CD14-positive monocyte (primary cell): ENCODE results near the gene CYB561D2. TPM values are rescaled to one million over a fixed set of nuclear protein-coding genes. Genes with fewer than 3 reads are reported as not detected.
A peak's percentile ranks its signal among the peaks of the same experiment; 100 is the strongest.

ENCODE experiments used
- DNase-seq, 3 donors: peaks; one replicate each; pipeline ENCODE4 v3.0.0-alpha.2; 2011 to 2022
- H2AFZ ChIP-seq: 2 replicates; pipeline ENCODE4 v1.6.0; 2012; ENCODE audit warnings: mild to moderate bottlenecking, low read depth, low read length, inconsistent platforms; ENCODE audit not compliant: insufficient read depth, poor library complexity, severe bottlenecking
- H3K27ac ChIP-seq, 2 donors: 1 replicate in 1 of 2; 2 replicates in 1 of 2; pipeline ENCODE4 v1.5.1; 2012 to 2013; ENCODE audit warnings: low read length in 2 of 2, control low read depth in 1 of 2, inconsistent platforms in 1 of 2, low read depth in 1 of 2, mild to moderate bottlenecking in 1 of 2
- H3K27me3 ChIP-seq, 2 donors: one replicate each; pipeline versions ENCODE4 v1.6.0 to v1.6.1; 2011 to 2013; ENCODE audit warnings: low read length in 2 of 2; ENCODE audit not compliant: control insufficient read depth in 2 of 2, insufficient read depth in 2 of 2
- H3K36me3 ChIP-seq, 2 donors: replicated peaks in 1 of 2; 1 replicate in 1 of 2; 2 replicates in 1 of 2; pipeline versions ENCODE4 v1.5.1 to v1.6.1; 2012 to 2013; ENCODE audit warnings: low read length in 2 of 2, control low read depth in 1 of 2, inconsistent platforms in 1 of 2, mild to moderate bottlenecking in 1 of 2; ENCODE audit not compliant: insufficient read depth in 2 of 2, control insufficient read depth in 1 of 2
- H3K4me1 ChIP-seq, 2 donors: 1 replicate in 1 of 2; 2 replicates in 1 of 2; pipeline versions ENCODE4 v1.5.1 to v1.6.1; 2012 to 2013; ENCODE audit warnings: low read length in 2 of 2, control low read depth in 1 of 2, inconsistent platforms in 1 of 2, mild to moderate bottlenecking in 1 of 2, moderate library complexity in 1 of 2; ENCODE audit not compliant: insufficient read depth in 2 of 2, control insufficient read depth in 1 of 2
- H3K4me2 ChIP-seq: replicated peaks from 2 replicates; pipeline ENCODE3; 2012; ENCODE audit warnings: low read length, moderate library complexity, mild to moderate bottlenecking; ENCODE audit not compliant: poor library complexity, severe bottlenecking; ENCODE audit errors: extremely low read depth
- H3K4me3 ChIP-seq, 3 experiments: fragments of 200-600 bp in 1 of 3; sonication (generic) in 1 of 3; replicated peaks in 1 of 3; 1 replicate in 2 of 3; 2 replicates in 1 of 3; pipeline ENCODE4 v1.5.1; 2011 to 2013; ENCODE audit warnings: low read length in 3 of 3, mild to moderate bottlenecking in 3 of 3, control low read depth in 2 of 3, low read depth in 2 of 3, inconsistent platforms in 1 of 3, moderate library complexity in 1 of 3
- H3K79me2 ChIP-seq: 2 replicates; pipeline ENCODE4 v1.6.0; 2012; ENCODE audit warnings: mild to moderate bottlenecking, control low read depth, inconsistent platforms, low read length, moderate library complexity; ENCODE audit not compliant: insufficient read depth
- H3K9ac ChIP-seq: 2 replicates; pipeline ENCODE4 v1.6.0; 2017; ENCODE audit warnings: low read length, mild to moderate bottlenecking; ENCODE audit not compliant: insufficient read depth, poor library complexity, severe bottlenecking
- H3K9me3 ChIP-seq, 2 donors: replicated peaks in 1 of 2; 1 replicate in 1 of 2; 2 replicates in 1 of 2; pipeline versions ENCODE4 v1.5.1 to v1.6.1; 2012 to 2013; ENCODE audit warnings: low read length in 2 of 2, control low read depth in 1 of 2; ENCODE audit not compliant: control insufficient read depth in 1 of 2, insufficient read depth in 1 of 2
- H4K20me1 ChIP-seq: 2 replicates; pipeline ENCODE4 v1.6.0; 2012; ENCODE audit warnings: mild to moderate bottlenecking, low read length, control low read depth, moderate library complexity; ENCODE audit not compliant: insufficient read depth
- H3K27ac Mint-ChIP-seq, 7 donors: one replicate each; pipeline ENCODE4 v1.8.0; 2020; ENCODE audit warnings: mild to moderate bottlenecking in 7 of 7, mixed read lengths in 7 of 7, moderate library complexity in 6 of 7, inconsistent platforms in 2 of 7
- H3K27me3 Mint-ChIP-seq, 3 donors: one replicate each; pipeline ENCODE4 v1.8.0; 2021 to 2022; ENCODE audit warnings: low read depth in 3 of 3, mild to moderate bottlenecking in 3 of 3, mixed read lengths in 3 of 3, moderate library complexity in 3 of 3, inconsistent platforms in 1 of 3
- H3K36me3 Mint-ChIP-seq, 2 donors: one replicate each; pipeline ENCODE4 v1.8.0; 2020; ENCODE audit warnings: mixed read lengths in 2 of 2, inconsistent platforms in 1 of 2, mild to moderate bottlenecking in 1 of 2
- H3K4me1 Mint-ChIP-seq: one replicate; pipeline ENCODE4 v1.8.0; 2020; ENCODE audit warnings: mild to moderate bottlenecking, mixed read lengths
- H3K4me3 Mint-ChIP-seq, 2 donors: one replicate each; pipeline ENCODE4 v1.8.0; 2020; ENCODE audit warnings: mild to moderate bottlenecking in 2 of 2, mixed read lengths in 2 of 2, moderate library complexity in 1 of 2
- H3K9me3 Mint-ChIP-seq, 7 donors: one replicate each; pipeline ENCODE4 v1.8.0; 2020 to 2022; ENCODE audit warnings: mixed read lengths in 7 of 7, mild to moderate bottlenecking in 6 of 7, moderate library complexity in 6 of 7, inconsistent platforms in 2 of 7
- CTCF ChIP-seq: fragments of 200-600 bp; IDR thresholded peaks from one replicate; pipeline ENCODE4 v1.8.0; 2022; ENCODE audit warnings: antibody characterized with exemption, mild to moderate bottlenecking
- WGBS: methylation state at CpG from one replicate; pipeline ENCODE4 v1.1.5; 2013; ENCODE audit warnings: missing lambda C conversion rate; ENCODE audit not compliant: insufficient coverage; 5-methylcytosine and 5-hydroxymethylcytosine counted together
- intact Hi-C, 2 donors: fragments of 100-400 bp; cut with micrococcal nuclease; formaldehyde crosslinking; loops; one replicate each; pipeline versions ENCODE4 v1.15.0 to v1.15.1; 2023
- polyA plus RNA-seq, 3 donors: library from polyadenylated mRNA; depleted of rRNA in 1 of 3; unstranded in 2 of 3; stranded (reverse) in 1 of 3; fragments of 300-500 nt in 2 of 3; fragments of >200 nt in 1 of 3; fragmentation: Illumina TruSeq in 2 of 3; gene quantifications; 1 replicate in 2 of 3; 2 replicates in 1 of 3; pipeline ENCODE4 v1.2.3, GENCODE V29; 2012 to 2021

The CYB561D2 gene
- polyA plus RNA-seq, 3 donors: 78.9 to 94.0 (median 82.5) TPM

GRCh38 chr3:50345586-50346234 lies 5.0 kb upstream of the CYB561D2 start, which contains the start of gene ZMYND10:
TSS of gene ZMYND10 (minus strand) at chr3:50345732. CDS start at chr3:50345579, 153 bp downstream.
- Histone ChIP-seq H3K4me1 (peaks cover 59 to 79% of the 10 kb centered on the region in 2 donors), H3K4me3 (peak within 1 kb of the TSS; percentile 26 to 70 (median 42)), H3K36me3 (peaks cover 9 to 16% of the 10 kb centered on the region in 2 donors), H3K79me2 (peaks cover 43% of the 10 kb centered on the region), H3K27ac (no peak within 1 kb of the TSS), H3K27me3 (no peaks in the 10 kb centered on the region), H3K9ac (no peak within 1 kb of the TSS), H2AFZ (peak within 1 kb of the TSS; percentile 67), H3K9me3 (no peaks in the 10 kb centered on the region), H4K20me1 (peaks cover 15% of the 10 kb centered on the region), H3K4me2 (peak within 1 kb of the TSS; percentile 83)
- intact Hi-C loops: loop anchor here (2.0 to 5.0 kb wide), 2 partner anchors 202 to 203 kb away; no protein-coding TSS in a partner anchor
- TF ChIP-seq CTCF: no peak
- 7% methylated on average over 45 of the region's 45 CpGs for WGBS
- H3K4me3 Mint-ChIP-seq: peak within 1 kb of the TSS; percentile 80 to 90
- peaks cover 17 to 18% of the 10 kb centered on the region in 2 donors for H3K36me3 Mint-ChIP-seq
- H3K27me3 Mint-ChIP-seq: no peaks in the 10 kb centered on the region
- peak within 1 kb of the TSS; percentile 70 to 89 (median 82) for H3K27ac Mint-ChIP-seq
- no peaks in the 10 kb centered on the region for H3K9me3 Mint-ChIP-seq
- peaks cover 79% of the 10 kb centered on the region for H3K4me1 Mint-ChIP-seq
- peak; percentile 64 to 72 (median 70) for DNase-seq

- no peaks in the 10 kb centered on the region for H3K9me3 ChIP-seq
- peak; percentile 71 to 81 (median 79) for DNase-seq
- peaks cover 40% of the 10 kb centered on the region for H3K79me2 ChIP-seq
- H3K4me3 ChIP-seq: no peak overlapping the region
- H3K27me3 ChIP-seq: no peaks in the 10 kb centered on the region
- H4K20me1 ChIP-seq: peaks cover 30% of the 10 kb centered on the region
- H3K4me2 ChIP-seq: no peak overlapping the region
- Mint-ChIP-seq H3K27me3 (no peaks in the 10 kb centered on the region), H3K36me3 (peaks cover 20 to 22% of the 10 kb centered on the region in 2 donors), H3K27ac (peak overlapping the region in 2 of 7 donors; percentile 65 to 80), H3K4me3 (no peak overlapping the region), H3K9me3 (no peaks in the 10 kb centered on the region), H3K4me1 (peaks cover 73% of the 10 kb centered on the region)
- peaks cover 9 to 16% of the 10 kb centered on the region in 2 donors for H3K36me3 ChIP-seq
- H3K27ac ChIP-seq: no peak overlapping the region
- TF ChIP-seq CTCF: peak; percentile 72
- intact Hi-C loops: loop anchor here (2.0 to 5.0 kb wide), 2 partner anchors 200 to 202 kb away; no protein-coding TSS in a partner anchor
- H3K9ac ChIP-seq: no peak overlapping the region
- peaks cover 54 to 75% of the 10 kb centered on the region in 2 donors for H3K4me1 ChIP-seq
- WGBS: 100% methylated on average over 3 of the region's 14 CpGs
- H2AFZ ChIP-seq: no peak overlapping the region
These were observed 3.4 kb upstream of the CYB561D2 start for GRCh38 chr3:50347187-50347813.
